CMK (cell line): Measurements from ENCODE around the gene SKOR1.

Source experiments
- DNase-seq: peaks from one replicate; pipeline ENCODE4 v3.0.0-alpha.2; 2010; ENCODE audit warnings: low read depth

The SKOR1 gene

DNA sequence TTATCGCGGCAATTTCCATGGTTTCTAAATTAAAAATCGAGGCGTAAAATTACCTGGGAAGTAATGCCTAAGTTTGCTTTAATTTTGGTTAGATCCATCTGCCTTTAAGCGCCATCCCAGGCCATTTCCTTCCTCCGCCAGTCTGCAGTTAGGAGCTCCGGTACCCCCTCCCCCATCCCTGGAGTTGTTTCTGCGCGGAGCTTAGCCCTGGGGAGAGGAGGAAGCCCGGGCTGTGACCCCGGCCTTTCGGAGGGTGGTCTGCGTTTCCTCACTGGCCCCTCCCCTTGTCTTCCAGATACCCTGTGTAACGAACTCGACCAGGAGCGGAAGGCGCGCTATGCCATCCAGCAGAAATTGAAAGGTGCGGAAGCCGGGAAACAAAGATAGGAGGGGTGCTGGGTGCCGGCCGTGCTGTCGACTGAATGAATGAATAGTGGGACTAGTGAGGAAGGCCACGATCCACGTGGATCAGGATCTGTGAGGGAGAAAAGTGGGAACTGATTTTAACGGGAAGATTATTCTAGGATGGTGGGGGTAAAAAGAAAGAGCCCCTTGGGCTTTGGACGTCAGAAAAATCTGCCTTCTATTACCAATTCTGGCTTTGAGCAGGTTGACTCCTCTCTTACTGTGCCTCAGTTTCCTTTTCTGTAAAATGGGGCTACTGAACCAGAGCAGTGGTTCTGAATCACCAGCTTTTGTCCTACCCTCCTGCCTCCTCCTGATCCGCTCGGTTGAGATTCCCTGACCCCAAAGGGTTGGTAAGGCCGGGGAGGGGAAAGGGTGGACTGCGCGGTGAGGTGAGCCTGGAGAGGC is 7.8 kb downstream of the SKOR1 start:
- no peak for DNase-seq

DNA sequence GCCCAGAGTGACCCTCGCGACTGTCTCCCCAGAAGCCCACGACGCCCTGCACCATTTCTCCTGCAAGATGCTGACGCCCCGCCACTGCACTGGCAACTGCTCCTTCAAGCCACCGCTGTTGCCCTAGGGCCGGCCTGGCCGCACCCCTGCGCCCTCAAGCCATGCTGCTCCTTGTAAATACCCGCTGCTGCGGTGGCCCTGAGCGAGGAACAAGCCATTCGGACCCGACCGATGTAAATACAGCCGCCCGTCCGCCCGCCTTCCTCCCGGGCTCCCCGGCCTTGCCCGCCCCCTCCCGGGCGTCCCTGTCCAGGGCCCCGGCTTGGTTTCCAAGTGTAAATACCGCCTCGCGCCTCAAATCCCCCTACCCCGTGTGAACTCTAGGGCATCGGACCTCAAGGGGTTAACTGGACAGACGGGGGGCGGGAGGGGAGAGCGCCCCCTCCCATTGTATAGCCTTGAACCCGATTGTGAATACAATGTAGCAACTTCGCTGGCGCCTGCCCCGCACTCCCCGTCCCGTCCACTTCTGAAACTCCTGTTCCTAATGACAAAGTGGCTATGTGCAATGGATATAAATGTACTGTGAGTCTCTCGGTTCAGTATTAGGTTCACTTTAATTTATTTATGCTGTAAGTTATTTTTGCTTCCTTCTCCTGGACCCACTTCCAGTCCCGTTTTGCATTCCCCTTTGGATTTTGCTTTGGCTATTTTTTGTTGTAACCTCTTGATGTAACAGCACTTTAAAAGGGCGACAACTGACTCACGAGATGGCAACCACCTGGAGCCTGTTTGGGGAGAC is 8.6 kb downstream of the SKOR1 start:
- no peak for DNase-seq

GRCh38 chr15:67834581-67835296 is 9.4 kb downstream of the SKOR1 start:
- DNase-seq = no peak

- DNase-seq = no peak
These were observed 10.2 kb downstream of the SKOR1 start for GRCh38 chr15:67835297-67836133.

DNA sequence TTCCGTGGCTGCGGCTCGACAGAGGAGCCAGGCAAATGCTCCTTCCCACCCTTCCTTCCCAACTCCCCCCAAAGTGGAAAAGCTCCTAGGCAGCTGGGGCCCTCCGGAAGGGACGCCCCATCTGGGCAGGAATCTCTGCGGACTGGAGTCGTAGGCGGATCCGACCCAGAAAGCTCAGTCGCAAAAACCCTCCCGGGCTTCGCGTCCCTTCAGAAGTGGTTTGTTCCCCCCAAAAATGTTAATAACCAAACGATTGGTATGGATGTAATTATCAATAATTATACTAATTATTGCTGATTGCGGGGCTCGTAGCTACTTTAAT is 10.8 kb downstream of the SKOR1 start:
- no peak for DNase-seq

- DNase-seq = no peak
These were observed 11.2 kb downstream of the SKOR1 start for GRCh38 chr15:67836477-67836876.

DNA sequence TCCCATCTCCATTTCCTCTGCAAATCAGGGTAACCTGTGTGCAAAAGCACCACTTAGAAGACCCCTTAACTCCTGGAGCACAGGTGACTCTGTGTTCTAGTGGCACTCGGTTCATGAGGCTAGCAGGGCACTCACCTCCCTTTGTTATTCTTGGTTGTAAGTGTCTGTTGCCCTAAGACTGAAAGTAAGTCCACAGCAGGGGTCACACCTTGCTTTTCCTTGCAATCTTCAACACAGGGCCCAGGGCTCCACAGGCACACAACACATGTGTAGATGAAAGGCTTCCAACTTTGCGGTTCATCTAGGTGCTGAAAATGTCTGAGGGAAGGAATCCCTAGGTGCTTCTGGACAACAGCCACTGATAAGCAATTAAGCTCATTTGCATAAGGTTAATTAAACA is 11.6 kb downstream of the SKOR1 start:
- DNase-seq = no peak

GRCh38 chr15:67838789-67839332 is 13.6 kb downstream of the SKOR1 start:
- no peak for DNase-seq

GRCh38 chr15:67839499-67839928 is 14.2 kb downstream of the SKOR1 start:
- DNase-seq = no peak

DNA sequence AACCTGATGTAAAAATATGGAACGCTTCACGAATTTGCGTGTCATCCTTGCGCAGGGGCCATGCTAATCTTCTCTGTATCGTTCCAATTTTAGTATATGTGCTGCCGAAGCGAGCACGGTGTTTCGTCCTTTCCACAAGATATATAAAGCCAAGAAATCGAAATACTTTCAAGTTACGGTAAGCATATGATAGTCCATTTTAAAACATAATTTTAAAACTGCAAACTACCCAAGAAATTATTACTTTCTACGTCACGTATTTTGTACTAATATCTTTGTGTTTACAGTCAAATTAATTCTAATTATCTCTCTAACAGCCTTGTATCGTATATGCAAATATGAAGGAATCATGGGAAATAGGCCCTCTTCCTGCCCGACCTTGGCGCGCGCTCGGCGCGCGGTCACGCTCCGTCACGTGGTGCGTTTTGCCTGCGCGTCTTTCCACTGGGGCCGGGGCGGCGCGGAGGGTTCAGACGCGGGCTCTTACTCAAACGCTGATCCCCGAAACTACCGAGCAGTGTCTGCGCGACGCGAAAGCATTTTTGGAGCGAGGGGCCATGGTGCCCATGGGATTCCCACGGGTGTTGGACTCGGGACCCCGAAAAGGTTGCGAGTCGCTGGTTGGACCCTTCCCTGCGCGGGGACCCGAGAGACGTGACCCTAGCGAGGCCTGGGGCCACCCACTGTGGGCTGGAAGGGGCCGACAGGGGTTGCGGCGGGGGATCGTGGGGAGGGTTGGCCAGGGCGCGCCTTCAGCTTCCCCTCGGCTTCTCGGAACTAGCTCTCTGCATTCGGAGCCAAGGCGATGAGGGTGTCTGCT is 14.8 kb downstream of the SKOR1 start, which contains the start of gene RNU6-1:
Gene RNU6-1 (minus strand): TSS at position 117 of the 820 bp plus-strand sequence.
- DNase-seq = peak; percentile 88

DNA sequence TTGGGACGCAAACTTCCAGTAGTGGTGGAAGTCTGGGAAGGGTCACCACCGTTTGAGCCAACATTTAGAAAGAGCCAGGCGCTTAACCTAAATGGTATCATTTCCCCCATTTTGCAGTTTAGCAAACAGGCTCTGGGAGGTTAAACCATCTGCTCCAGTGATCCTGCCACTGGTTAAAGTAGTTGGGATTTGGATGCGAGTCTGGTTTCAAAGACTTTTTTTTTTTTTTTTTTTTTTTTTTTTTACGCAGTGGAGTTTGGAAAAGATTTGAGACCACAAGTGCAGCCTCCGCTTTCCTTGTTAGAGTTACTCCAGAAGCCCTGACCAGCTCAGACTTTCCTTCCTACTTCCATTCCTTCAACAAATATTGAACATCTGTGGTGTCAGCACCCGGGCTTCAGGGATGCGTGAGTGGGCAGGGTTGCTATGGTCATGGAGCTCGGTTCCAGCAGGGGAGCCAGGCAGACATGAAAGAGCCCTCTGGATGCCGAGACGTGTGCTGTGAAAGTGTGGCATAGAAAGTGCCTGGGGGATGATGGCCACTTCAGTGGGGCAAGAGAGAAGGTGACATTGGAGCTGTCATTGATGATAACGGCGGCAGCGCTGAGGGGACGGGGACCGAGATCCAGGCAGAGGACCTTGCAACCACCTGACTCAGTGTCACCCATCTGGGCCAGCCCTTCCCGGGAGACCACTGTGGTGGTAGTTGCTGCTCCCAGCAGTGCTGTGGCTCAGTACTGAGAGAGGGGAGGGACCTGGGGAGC is 15.6 kb downstream of the SKOR1 start:
- no peak for DNase-seq

DNA sequence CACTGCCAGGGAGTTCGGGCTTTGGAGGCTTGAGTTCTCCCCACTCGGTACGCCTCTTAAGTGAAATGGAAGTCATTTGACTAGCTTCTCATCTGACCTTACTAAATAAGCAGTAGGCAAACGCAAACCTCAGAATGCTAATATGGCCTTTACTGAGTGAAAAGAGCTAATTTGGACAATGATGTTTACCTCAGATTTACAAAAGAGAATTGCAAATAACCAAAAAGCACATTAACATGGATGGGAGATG is 16.1 kb downstream of the SKOR1 start:
- no peak for DNase-seq

- DNase-seq = no peak
These were observed 17.8 kb downstream of the SKOR1 start for GRCh38 chr15:67843092-67843501.

GRCh38 chr15:67843571-67844387 is 18.5 kb downstream of the SKOR1 start:
- no peak for DNase-seq

DNA sequence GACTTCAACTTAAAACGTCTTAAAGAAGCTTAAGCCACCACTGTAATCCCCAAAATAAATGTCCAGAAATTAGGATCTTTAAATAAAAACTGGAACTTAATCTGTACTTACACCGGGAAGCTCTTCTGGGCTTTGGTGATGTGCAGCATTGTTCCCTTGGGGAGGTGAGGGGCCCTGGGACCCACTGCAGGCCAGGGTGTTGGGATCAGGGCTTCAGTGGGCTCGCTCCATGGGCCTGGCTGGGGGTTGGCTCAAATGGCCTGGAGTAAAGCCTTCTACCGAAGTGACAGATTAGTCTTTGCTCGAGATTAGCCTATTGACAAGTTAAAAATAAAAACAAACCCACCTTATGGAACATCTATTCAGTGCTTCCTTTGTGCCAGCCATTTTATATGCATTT is 20.7 kb downstream of the SKOR1 start:
- DNase-seq = no peak

- DNase-seq = no peak
These were observed 24.2 kb downstream of the SKOR1 start for GRCh38 chr15:67849538-67849937.

GRCh38 chr15:67850336-67850735 is 25.0 kb downstream of the SKOR1 start:
- no peak for DNase-seq

- DNase-seq = no peak
These were observed 25.8 kb downstream of the SKOR1 start for GRCh38 chr15:67850994-67851571.

DNA sequence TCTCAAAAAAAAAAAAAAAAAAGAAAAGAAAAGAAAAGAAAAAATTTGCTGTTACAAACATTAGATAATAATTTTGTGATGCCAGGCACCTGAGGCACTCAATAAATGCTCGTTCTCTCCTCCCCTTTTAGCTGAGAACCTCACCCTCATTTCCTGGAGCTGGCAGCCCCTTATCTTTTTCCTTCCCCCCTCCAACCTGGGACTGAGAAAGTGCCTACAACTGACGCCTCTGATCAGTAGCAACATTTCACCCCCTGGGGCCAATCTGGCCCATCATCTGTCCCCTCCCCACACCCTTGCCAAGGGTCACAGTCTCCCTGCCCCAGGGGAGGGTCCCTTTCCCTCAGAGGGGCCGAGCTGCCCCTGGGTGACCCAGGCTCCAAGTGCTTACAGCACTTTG is 27.1 kb downstream of the SKOR1 start:
- DNase-seq = no peak
